ENCODE measurements around the gene PPM1N. TPM values are rescaled to one million over a fixed set of nuclear protein-coding genes. Genes with fewer than 3 reads are reported as not detected.
"Not testable (repeated sequence)": the region's sequence is repeated elsewhere in the genome, so short reads cannot be mapped to it uniquely, and the experiment has no call there.

Gene PPM1N
- total RNA-seq, 1 donor from 2014 or later, result 0.19 TPM

DNA sequence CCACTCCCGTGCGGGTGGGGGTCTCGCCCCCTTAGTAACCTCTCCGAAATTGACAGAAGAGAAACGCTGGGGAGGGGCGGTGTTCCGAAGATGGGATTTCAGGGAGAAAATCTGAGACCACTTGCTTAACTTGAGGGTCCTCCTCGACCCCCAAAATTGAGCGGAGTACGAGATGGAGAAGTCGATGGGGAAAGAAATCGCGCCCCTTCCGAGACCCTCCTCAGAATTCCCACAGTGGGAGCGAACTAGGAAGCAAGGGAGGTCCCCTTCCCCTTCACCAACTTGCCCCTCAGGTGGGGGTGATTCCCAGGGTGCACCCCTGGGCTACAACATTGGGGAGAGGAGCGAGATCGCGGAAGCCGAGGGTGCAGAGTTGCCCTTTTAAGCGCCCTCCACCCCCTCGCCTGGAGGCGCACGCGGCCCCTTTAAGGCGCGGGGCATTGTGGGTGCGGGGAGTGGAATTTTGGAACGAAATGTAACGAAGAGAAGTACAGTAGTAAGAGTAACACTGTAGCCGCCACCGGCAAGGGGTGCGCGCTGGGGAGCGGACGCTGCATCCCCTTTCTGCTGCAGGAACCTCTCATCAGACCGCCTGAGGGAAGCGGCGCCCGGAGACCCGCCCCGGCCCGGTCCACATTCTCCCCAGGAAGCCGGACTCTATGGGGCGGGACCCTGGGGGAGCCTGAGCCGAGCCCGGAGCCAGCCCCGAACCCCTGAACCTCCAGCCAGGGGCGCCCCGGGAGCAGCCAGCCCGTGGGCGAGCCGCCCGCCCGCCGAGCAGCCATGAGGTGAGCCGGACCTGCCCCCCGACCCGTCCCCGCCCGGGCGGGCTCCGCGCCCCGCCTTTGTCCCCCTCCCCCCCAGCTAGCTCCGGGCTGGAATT, 9.0 kb downstream of the PPM1N start, which contains the start of gene VASP:
Gene VASP (plus strand): TSS at position 491 of the 883 bp plus-strand sequence. CDS start 293 bp downstream, at position 784.
- H3K27ac ChIP-seq (replicated peaks), result peak within 1 kb of the TSS; percentile 92
- no peaks in the 10 kb centered on the region for H3K27me3 ChIP-seq (ENCODE audit: low read depth)
- H3K36me3 ChIP-seq, result no peaks in the 10 kb centered on the region
- DNase-seq, result peak; percentile 88
- TF ChIP-seq, protein P1, sequence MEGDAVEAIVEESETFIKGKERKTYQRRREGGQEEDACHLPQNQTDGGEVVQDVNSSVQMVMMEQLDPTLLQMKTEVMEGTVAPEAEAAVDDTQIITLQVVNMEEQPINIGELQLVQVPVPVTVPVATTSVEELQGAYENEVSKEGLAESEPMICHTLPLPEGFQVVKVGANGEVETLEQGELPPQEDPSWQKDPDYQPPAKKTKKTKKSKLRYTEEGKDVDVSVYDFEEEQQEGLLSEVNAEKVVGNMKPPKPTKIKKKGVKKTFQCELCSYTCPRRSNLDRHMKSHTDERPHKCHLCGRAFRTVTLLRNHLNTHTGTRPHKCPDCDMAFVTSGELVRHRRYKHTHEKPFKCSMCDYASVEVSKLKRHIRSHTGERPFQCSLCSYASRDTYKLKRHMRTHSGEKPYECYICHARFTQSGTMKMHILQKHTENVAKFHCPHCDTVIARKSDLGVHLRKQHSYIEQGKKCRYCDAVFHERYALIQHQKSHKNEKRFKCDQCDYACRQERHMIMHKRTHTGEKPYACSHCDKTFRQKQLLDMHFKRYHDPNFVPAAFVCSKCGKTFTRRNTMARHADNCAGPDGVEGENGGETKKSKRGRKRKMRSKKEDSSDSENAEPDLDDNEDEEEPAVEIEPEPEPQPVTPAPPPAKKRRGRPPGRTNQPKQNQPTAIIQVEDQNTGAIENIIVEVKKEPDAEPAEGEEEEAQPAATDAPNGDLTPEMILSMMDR (IDR thresholded peaks at IDR 0.05; ENCODE audit: borderline replicate concordance), result no peak
- intact Hi-C loops (cut with micrococcal nuclease), result no loop called here
- no peaks in the 10 kb centered on the region for H3K9me3 ChIP-seq (replicated peaks)
- peaks cover 62% of the 10 kb centered on the region for H3K4me1 ChIP-seq
- H3K4me3 ChIP-seq, result peak within 1 kb of the TSS; percentile 100

GRCh38 chr19:45507872-45508416, 9.7 kb downstream of the PPM1N start:
- H3K9me3 ChIP-seq (replicated peaks), result no peaks in the 10 kb centered on the region
- peak overlapping the region; percentile 100 for H3K4me3 ChIP-seq
- no peak for DNase-seq
- H3K4me1 ChIP-seq, result peaks cover 69% of the 10 kb centered on the region
- no peaks in the 10 kb centered on the region for H3K27me3 ChIP-seq (ENCODE audit: low read depth)
- intact Hi-C loops (cut with micrococcal nuclease), result no loop called here
- no peaks in the 10 kb centered on the region for H3K36me3 ChIP-seq
- TF ChIP-seq, protein P1 (IDR thresholded peaks at IDR 0.05; ENCODE audit: borderline replicate concordance), result no peak
- H3K27ac ChIP-seq (replicated peaks), result peak overlapping the region; percentile 92

DNA sequence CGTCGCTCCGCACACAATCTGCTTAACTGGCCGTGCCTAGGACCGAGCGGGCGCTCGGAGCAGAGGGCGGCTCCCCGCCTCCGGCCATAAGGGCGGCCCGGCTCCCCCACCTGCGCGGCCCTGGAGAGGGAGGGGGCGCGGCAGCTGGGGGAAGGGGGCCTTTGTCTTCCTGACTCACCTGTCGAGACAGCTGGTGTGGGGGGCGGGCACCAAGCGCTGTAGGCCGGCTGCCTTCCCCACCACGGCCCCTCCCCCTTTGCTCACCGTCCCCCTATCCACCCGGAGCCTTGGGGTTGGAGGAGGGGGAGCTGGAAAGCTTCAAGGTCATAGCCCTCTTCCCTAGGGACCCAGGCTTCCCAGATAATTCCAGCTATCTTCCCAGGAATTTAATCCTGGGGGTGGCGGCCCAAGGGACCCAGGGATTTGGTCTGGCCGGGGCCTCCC, 10.2 kb downstream of the PPM1N start:
- intact Hi-C loops (cut with micrococcal nuclease), result no loop called here
- Histone ChIP-seq H3K27ac (replicated peaks) (peak overlapping the region; percentile 92), H3K36me3 (no peaks in the 10 kb centered on the region), H3K4me1 (peaks cover 74% of the 10 kb centered on the region), H3K9me3 (replicated peaks) (no peaks in the 10 kb centered on the region), H3K27me3 (ENCODE audit: low read depth) (no peaks in the 10 kb centered on the region), H3K4me3 (peak overlapping the region; percentile 100)
- TF ChIP-seq, protein P1 (IDR thresholded peaks at IDR 0.05; ENCODE audit: borderline replicate concordance), result no peak
- no peak for DNase-seq

- H3K9me3 ChIP-seq (replicated peaks), result no peaks in the 10 kb centered on the region
- TF ChIP-seq, protein P1 (IDR thresholded peaks at IDR 0.05; ENCODE audit: borderline replicate concordance), result no peak
- intact Hi-C loops (cut with micrococcal nuclease), result no loop called here
Observed at GRCh38 chr19:45508861-45509691, 10.8 kb downstream of the PPM1N start.

GRCh38 chr19:45509692-45510015, 11.4 kb downstream of the PPM1N start:
- Histone ChIP-seq H3K4me1 (peaks cover 86% of the 10 kb centered on the region), H3K27ac (replicated peaks) (peak overlapping the region; percentile 92), H3K27me3 (ENCODE audit: low read depth) (no peaks in the 10 kb centered on the region), H3K36me3 (no peaks in the 10 kb centered on the region), H3K9me3 (replicated peaks) (no peaks in the 10 kb centered on the region), H3K4me3 (peak overlapping the region; percentile 100)
- DNase-seq, result no peak
- TF ChIP-seq, protein P1 (IDR thresholded peaks at IDR 0.05; ENCODE audit: borderline replicate concordance), result no peak
- intact Hi-C loops (cut with micrococcal nuclease), result no loop called here

More at GRCh38 chr19:45508861-45509691, 10.8 kb downstream of the PPM1N start:
- H3K27me3 ChIP-seq (ENCODE audit: low read depth), result no peaks in the 10 kb centered on the region
- H3K4me1 ChIP-seq, result peaks cover 80% of the 10 kb centered on the region
- no peaks in the 10 kb centered on the region for H3K36me3 ChIP-seq
- peak; percentile 83 for DNase-seq
- peak overlapping the region; percentile 100 for H3K4me3 ChIP-seq
- peak overlapping the region; percentile 92 for H3K27ac ChIP-seq (replicated peaks)

DNA sequence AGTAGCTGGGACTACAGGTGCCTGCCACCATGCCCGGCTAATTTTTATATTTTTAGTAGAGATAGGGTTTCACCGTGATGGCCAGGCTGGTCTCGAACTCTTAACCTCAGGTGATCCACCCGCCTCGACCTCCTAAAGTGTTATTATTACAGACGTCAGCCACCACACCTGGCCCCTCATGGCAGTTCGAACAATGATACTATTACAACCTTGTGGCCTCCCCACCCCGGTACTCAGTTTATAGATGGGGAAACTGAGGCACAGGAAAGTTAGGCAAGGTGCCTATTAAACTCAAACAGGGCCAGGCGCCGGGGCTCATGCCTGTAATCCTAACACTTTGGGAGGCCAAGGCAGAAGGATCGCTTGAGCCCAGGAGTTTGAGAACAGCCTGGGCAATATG, 12.1 kb downstream of the PPM1N start:
- H3K36me3 ChIP-seq; DNase-seq; H3K9me3 ChIP-seq (replicated peaks); H3K27me3 ChIP-seq (ENCODE audit: low read depth); intact Hi-C loops (cut with micrococcal nuclease): not testable (repeated sequence)
- Histone ChIP-seq H3K27ac (replicated peaks) (peak overlapping the region; percentile 92), H3K4me1 (peaks cover 93% of the 10 kb centered on the region), H3K4me3 (peak overlapping the region; percentile 100)

All from left ventricle myocardium inferior (tissue), 1 donor.